ENCODE measurements around the gene PCED1A.

GRCh38 chr20:2872459-2873009 lies 32.1 kb upstream of the PCED1A start:
- TF ChIP-seq ZNF274 (IDR thresholded peaks at IDR 0.05; ENCODE audit: low read depth, low read length) (no peak), YY1 (IDR thresholded peaks at IDR 0.05; ENCODE audit: insufficient read depth, insufficient read length) (no peak)

Data from NT2/D1 (cell line).